H1 (cell line): Measurements from ENCODE around the gene BPGM. TPM values are rescaled to one million over a fixed set of nuclear protein-coding genes. Genes with fewer than 3 reads are reported as not detected.

Source experiments
- CTCF ChIA-PET: fragments of 300-600 bp; sonication (Branson Sonifier 250); formaldehyde crosslinking; loops from one replicate; lab custom pipeline; 2021; ENCODE audit not compliant: partially characterized antibody; lab: Charles Lee
- POLR2A ChIA-PET: fragments of 300-600 bp; sonication (Branson Sonifier 250); formaldehyde crosslinking; loops from one replicate; lab custom pipeline; 2021; ENCODE audit warnings: inconsistent platforms; ENCODE audit not compliant: partially characterized antibody; lab: Charles Lee
- DNase-seq, 2 experiments: peaks; one replicate each; pipeline versions ENCODE4 v3.0.0 to v3.0.0-alpha.2; 2010 to 2022; ENCODE audit warnings: low spot score in 2 of 2, low read depth in 1 of 2, mixed read lengths in 1 of 2
- FAIRE-seq: peaks from 2 replicates; lab custom pipeline; 2011; peaks lifted over from hg19 to GRCh38; lab: Jason Lieb, UNC
- H2AFZ ChIP-seq: 2 replicates; pipeline ENCODE4 v1.8.1; 2012; ENCODE audit warnings: low read length, inconsistent platforms
- H2AK5ac ChIP-seq: 2 replicates; pipeline ENCODE4 v1.6.1; 2013; ENCODE audit warnings: low read depth, low read length
- H2BK120ac ChIP-seq: replicated peaks from 2 replicates; pipeline ENCODE3; 2013; ENCODE audit warnings: low read depth, low read length, inconsistent platforms
- H2BK12ac ChIP-seq: 2 replicates; pipeline ENCODE4 v1.6.1; 2013; ENCODE audit warnings: low read depth, low read length
- H2BK15ac ChIP-seq: 2 replicates; pipeline ENCODE4 v1.6.1; 2013; ENCODE audit warnings: low read length
- H2BK20ac ChIP-seq: 2 replicates; pipeline ENCODE4 v1.6.1; 2013; ENCODE audit warnings: low read length
- H2BK5ac ChIP-seq: 2 replicates; pipeline ENCODE4 v1.6.1; 2013; ENCODE audit warnings: low read depth, low read length
- H3K14ac ChIP-seq: 2 replicates; pipeline ENCODE4 v1.6.1; 2013; ENCODE audit warnings: inconsistent platforms; ENCODE audit not compliant: insufficient read length
- H3K18ac ChIP-seq: 2 replicates; pipeline ENCODE4 v1.6.1; 2013; ENCODE audit warnings: low read length; ENCODE audit errors: extremely low read depth
- H3K23ac ChIP-seq: 2 replicates; pipeline ENCODE4 v1.6.1; 2013; ENCODE audit warnings: inconsistent platforms; ENCODE audit not compliant: insufficient read length
- H3K23me2 ChIP-seq: 2 replicates; pipeline ENCODE4 v1.6.1; 2013; ENCODE audit warnings: low read depth, low read length
- H3K27ac ChIP-seq: 2 replicates; pipeline ENCODE4 v1.6.1; 2011; ENCODE audit warnings: low read depth, low read length, inconsistent platforms
- H3K27me3 ChIP-seq, 4 experiments: replicated peaks in 1 of 4; 1 replicate in 1 of 4; 2 replicates in 3 of 4; pipeline versions ENCODE4 v1.6.1 to v1.8.1; 2011 to 2013; ENCODE audit warnings: low read length in 3 of 4, mild to moderate bottlenecking in 3 of 4, inconsistent platforms in 2 of 4, mixed read lengths in 2 of 4, moderate library complexity in 1 of 4; ENCODE audit not compliant: control insufficient read depth in 3 of 4, insufficient read depth in 3 of 4; ENCODE audit errors: extremely low read depth in 1 of 4
- H3K36me3 ChIP-seq, 4 experiments: 2 replicates each; pipeline versions ENCODE4 v1.6.1 to v1.8.1; 2011 to 2013; ENCODE audit warnings: mild to moderate bottlenecking in 4 of 4, low read length in 3 of 4, moderate library complexity in 2 of 4, control low read depth in 1 of 4, inconsistent platforms in 1 of 4; ENCODE audit not compliant: insufficient read depth in 4 of 4, control insufficient read depth in 2 of 4
- H3K4ac ChIP-seq: replicated peaks from 2 replicates; pipeline ENCODE3; 2013; ENCODE audit warnings: low read length, low read depth, mixed read lengths, inconsistent platforms; ENCODE audit not compliant: insufficient read length
- H3K4me1 ChIP-seq, 4 experiments: replicated peaks in 1 of 4; 1 replicate in 1 of 4; 2 replicates in 3 of 4; pipeline versions ENCODE4 v1.6.1 to v1.8.1; 2011 to 2013; ENCODE audit warnings: low read length in 3 of 4, inconsistent platforms in 2 of 4, mixed read lengths in 1 of 4; ENCODE audit not compliant: insufficient read depth in 4 of 4, control insufficient read depth in 3 of 4
- H3K4me2 ChIP-seq, 2 experiments: 2 replicates each; pipeline versions ENCODE4 v1.6.1 to v1.8.1; 2011 to 2013; ENCODE audit warnings: low read depth in 2 of 2, low read length in 2 of 2, control low read depth in 1 of 2, inconsistent platforms in 1 of 2, mild to moderate bottlenecking in 1 of 2; ENCODE audit not compliant: insufficient read depth in 1 of 2
- H3K4me3 ChIP-seq, 4 experiments: fragments of 200-600, 300-600 bp in 1 of 4; sonication (generic), shearing (Covaris generic), sonication (Bioruptor Twin) in 1 of 4; 2 replicates each; pipeline versions ENCODE4 v1.5.1 to v1.8.1; 2011 to 2016; ENCODE audit warnings: low read length in 4 of 4, low read depth in 3 of 4, control low read depth in 2 of 4, inconsistent platforms in 2 of 4, mild to moderate bottlenecking in 2 of 4, mixed read lengths in 1 of 4, moderate library complexity in 1 of 4; ENCODE audit not compliant: insufficient read depth in 2 of 4; ENCODE audit errors: extremely low read depth in 1 of 4
- H3K56ac ChIP-seq: replicated peaks from 2 replicates; pipeline ENCODE3; 2013; ENCODE audit warnings: low read depth, mild to moderate bottlenecking, mixed read lengths, low read length, inconsistent platforms; ENCODE audit not compliant: insufficient read length
- H3K79me1 ChIP-seq: 2 replicates; pipeline ENCODE4 v1.6.1; 2013; ENCODE audit warnings: low read depth, low read length, control low read depth
- H3K79me2 ChIP-seq, 2 experiments: 2 replicates each; pipeline versions ENCODE4 v1.6.1 to v1.8.1; 2012 to 2013; ENCODE audit warnings: low read length in 2 of 2, mild to moderate bottlenecking in 2 of 2, inconsistent platforms in 1 of 2; ENCODE audit not compliant: insufficient read depth in 2 of 2, control insufficient read depth in 1 of 2
- H3K9ac ChIP-seq, 4 experiments: replicated peaks in 1 of 4; 1 replicate in 1 of 4; 2 replicates in 3 of 4; pipeline versions ENCODE4 v1.6.1 to v1.8.1; 2011 to 2013; ENCODE audit warnings: low read depth in 3 of 4, low read length in 3 of 4, control low read depth in 2 of 4, mild to moderate bottlenecking in 2 of 4, moderate library complexity in 2 of 4, inconsistent platforms in 1 of 4; ENCODE audit errors: extremely low read depth in 1 of 4
- H3K9me3 ChIP-seq, 2 experiments: 2 replicates each; pipeline versions ENCODE4 v1.6.1 to v1.8.1; 2012 to 2013; ENCODE audit warnings: mild to moderate bottlenecking in 2 of 2, moderate library complexity in 2 of 2, control low read depth in 1 of 2, inconsistent platforms in 1 of 2, low read depth in 1 of 2, low read length in 1 of 2, mixed read lengths in 1 of 2; ENCODE audit not compliant: insufficient read depth in 2 of 2
- H4K20me1 ChIP-seq, 2 experiments: replicated peaks in 1 of 2; 2 replicates each; pipeline versions ENCODE3 to v1.8.1; 2011 to 2013; ENCODE audit warnings: inconsistent platforms in 2 of 2, low read length in 2 of 2, mild to moderate bottlenecking in 1 of 2; ENCODE audit not compliant: insufficient read depth in 2 of 2, control insufficient read depth in 1 of 2
- H4K5ac ChIP-seq: 2 replicates; pipeline ENCODE4 v1.6.1; 2013; ENCODE audit warnings: low read length, low read depth, mixed read lengths, inconsistent platforms; ENCODE audit not compliant: insufficient read length
- H4K8ac ChIP-seq: 2 replicates; pipeline ENCODE4 v1.8.0; 2013; ENCODE audit warnings: mild to moderate bottlenecking, moderate library complexity, low read length, inconsistent platforms; ENCODE audit not compliant: insufficient read depth; ENCODE audit errors: extremely low read depth
- H4K91ac ChIP-seq: replicated peaks from 2 replicates; pipeline ENCODE3; 2013; ENCODE audit warnings: low read length, mixed read lengths, inconsistent platforms; ENCODE audit not compliant: insufficient read length
- GABPA ChIP-seq: IDR thresholded peaks from 2 replicates; pipeline ENCODE4 v1.6.1; 2011; ENCODE audit warnings: mild to moderate bottlenecking, low read length, moderate library complexity, borderline replicate concordance; ENCODE audit not compliant: insufficient read depth
- HDAC6 ChIP-seq: IDR thresholded peaks from one replicate; pipeline ENCODE4 v1.7.1; 2012; ENCODE audit warnings: low read depth, mild to moderate bottlenecking, inconsistent platforms, low read length, moderate library complexity
- NANOG ChIP-seq: IDR thresholded peaks from 2 replicates; pipeline ENCODE4 v1.6.1; 2011; ENCODE audit warnings: low read length, low read depth, mild to moderate bottlenecking, inconsistent platforms; ENCODE audit not compliant: insufficient read depth, poor library complexity, severe bottlenecking
- POLR2AphosphoS5 ChIP-seq: IDR thresholded peaks from 2 replicates; pipeline ENCODE4 v1.6.1; 2011; ENCODE audit warnings: low read depth, low read length
- RBBP5 ChIP-seq: IDR thresholded peaks from 2 replicates; pipeline ENCODE4 v1.7.1; 2012; ENCODE audit warnings: low read depth, mild to moderate bottlenecking, inconsistent platforms, low read length, moderate library complexity, borderline replicate concordance
- RNF2 ChIP-seq: fragments of 200-900, 300-1000 bp; sonication (generic); IDR thresholded peaks from 2 replicates; pipeline ENCODE4 v1.7.1; 2016; ENCODE audit warnings: borderline replicate concordance, low read depth, mild to moderate bottlenecking, antibody characterized with exemption, low read length; ENCODE audit not compliant: poor library complexity, severe bottlenecking; ENCODE audit errors: missing control alignments
- SIN3A ChIP-seq, 2 experiments: IDR thresholded peaks in 1 of 2; conservative IDR thresholded peaks in 1 of 2; 2 replicates each; pipeline ENCODE4 v1.6.1; 2011 to 2012; ENCODE audit warnings: low read length in 2 of 2, improper control_type of control experiment in 1 of 2, low read depth in 1 of 2, mild to moderate bottlenecking in 1 of 2
- SIX5 ChIP-seq: IDR thresholded peaks from 2 replicates; pipeline ENCODE4 v1.6.1; 2011; ENCODE audit warnings: mild to moderate bottlenecking, low read depth, low read length
- SUZ12 ChIP-seq: fragments of 200-600 bp; sonication (generic); IDR thresholded peaks from 2 replicates; pipeline ENCODE4 v1.6.1; 2012; ENCODE audit warnings: mild to moderate bottlenecking, inconsistent platforms, low read length, moderate library complexity, mixed read lengths
- TAF1 ChIP-seq: IDR thresholded peaks from 2 replicates; pipeline ENCODE4 v1.6.1; 2011; ENCODE audit warnings: mild to moderate bottlenecking, low read depth, low read length
- TCF12 ChIP-seq: IDR thresholded peaks from 2 replicates; pipeline ENCODE4 v1.6.1; 2011; ENCODE audit warnings: low read depth, mild to moderate bottlenecking, low read length
- USF2 ChIP-seq: IDR thresholded peaks from 2 replicates; pipeline ENCODE4 v1.6.1; 2011; ENCODE audit warnings: low read length, improper control_type of control experiment
- WGBS, 2 experiments: shearing (Covaris generic) in 1 of 2; methylation state at CpG; one replicate each; pipeline versions ENCODE4 v1.1.6 to v1.1.7; 2013 to 2015; ENCODE audit warnings: low lambda C conversion rate in 2 of 2, mixed read lengths in 2 of 2, inconsistent platforms in 1 of 2, low coverage in 1 of 2, missing lambda C conversion rate in 1 of 2; ENCODE audit not compliant: insufficient replicate concordance in 2 of 2, insufficient coverage in 1 of 2, insufficient read length in 1 of 2; ENCODE audit errors: extremely low coverage in 1 of 2, missing lambda C conversion rate in 1 of 2; 5-methylcytosine and 5-hydroxymethylcytosine counted together
- polyA plus RNA-seq, 7 experiments: library from polyadenylated mRNA; depleted of rRNA in 3 of 7; stranded (reverse) in 5 of 7; unstranded in 2 of 7; fragments of >200 nt in 5 of 7; fragments of 200-250 nt in 2 of 7; gene quantifications; 1 replicate in 5 of 7; 2 replicates in 1 of 7; 4 replicates in 1 of 7; pipeline versions ENCODE4 v1.2.1 to v1.2.3, GENCODE V29; 2011 to 2013; ENCODE audit warnings: missing spikeins in 2 of 7, mixed read lengths in 2 of 7
- total RNA-seq: library from RNA; stranded (reverse); fragmentation: NEBNext Ultra II Directional; extraction: Animal tissue kit (Norgen Biotek cat#: 25700); gene quantifications from 2 replicates; pipeline ENCODE4 v1.2.1, GENCODE V29; 2021

Gene BPGM
- total and polyA plus RNA-seq, 2 of the 8 experiments (the other 6 are each of a cell fraction or from before 2014, with no cell fraction given), result 9.7 to 15.3 TPM

DNA sequence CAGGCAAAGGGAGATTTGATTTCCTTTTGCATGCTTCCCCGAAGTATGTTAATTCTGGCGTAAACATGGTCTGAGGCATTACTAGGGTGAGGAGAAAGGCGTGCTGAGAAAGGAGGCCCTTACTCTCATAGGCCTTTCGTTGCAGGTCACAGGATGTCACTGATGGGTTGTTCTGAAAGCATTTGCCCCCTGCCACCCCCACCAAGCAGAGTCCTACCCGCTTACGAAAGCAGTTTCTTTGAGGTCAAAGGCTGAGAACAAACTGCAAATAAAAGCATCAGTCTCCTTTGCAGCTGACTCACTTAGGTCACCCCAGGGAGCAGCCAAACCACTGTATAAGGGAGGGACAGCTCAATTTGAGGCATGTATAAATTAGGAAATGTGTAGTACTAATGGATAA is 57.1 kb downstream of the BPGM start:
- H2BK20ac ChIP-seq, result no peak overlapping the region
- H4K5ac ChIP-seq, result no peak overlapping the region
- H4K20me1 ChIP-seq, result no peaks in the 10 kb centered on the region
- no peaks in the 10 kb centered on the region for H3K79me2 ChIP-seq
- H3K79me1 ChIP-seq, result no peaks in the 10 kb centered on the region
- no peak overlapping the region for H4K91ac ChIP-seq
- no peak overlapping the region for H2BK12ac ChIP-seq
- no peak for FAIRE-seq
- H3K27ac ChIP-seq, result no peak overlapping the region
- 0 out of 4 replicates have a peak overlapping the region, but pooled peaks of 1 of the 2 experiments have one; percentile 7 for H3K4me2 ChIP-seq
- H3K4me1 ChIP-seq, result peaks cover 0 to 7% (median 4%) of the 10 kb centered on the region in 4 experiments; a peak in 3 of 7 replicates
- H2AK5ac ChIP-seq, result no peak overlapping the region
- ChIA-PET CTCF (interaction anchor here (0.8 to 6.8 kb wide), 8 partner anchors 9 to 70 kb away, joined by 3 to 82 read pairs (median 14); partner anchors contain the start of gene BPGM), POLR2A (interaction anchor here (0.5 to 3.8 kb wide), 4 partner anchors 14 to 120 kb away, joined by 3 to 10 read pairs (median 4); partner anchors contain the start of gene BPGM)
- peak overlapping the region; percentile 60; the same call in 1 of the 2 replicates for H2AFZ ChIP-seq
- H3K9ac ChIP-seq, result no peak overlapping the region
- H3K18ac ChIP-seq, result no peak overlapping the region
- H3K14ac ChIP-seq, result no peak overlapping the region
- DNase-seq, result no peak
- no peak overlapping the region for H3K23ac ChIP-seq
- no peak overlapping the region for H4K8ac ChIP-seq
- H3K4me3 ChIP-seq, result no peak overlapping the region
- no peaks in the 10 kb centered on the region for H3K36me3 ChIP-seq
- H3K27me3 ChIP-seq, result no peaks in the 10 kb centered on the region
- H3K4ac ChIP-seq, result no peak overlapping the region
- TF ChIP-seq SIX5 (no peak), TAF1 (no peak), SIN3A (conservative IDR thresholded peaks at IDR 0.05 in 1 of 2, IDR thresholded peaks at IDR 0.05 in 1 of 2; ENCODE audit: low read depth in 1 of 2, low read length in 2 of 2) (no peak), POLR2AphosphoS5 (no peak), HDAC6 (no peak), RNF2 (no peak), GABPA (no peak), NANOG (no peak), TCF12 (no peak), RBBP5 (no peak), SUZ12 (no peak), USF2 (no peak)
- no peak overlapping the region for H2BK5ac ChIP-seq
- H2BK120ac ChIP-seq, result no peak overlapping the region
- H3K56ac ChIP-seq, result no peak overlapping the region
- no peaks in the 10 kb centered on the region for H3K9me3 ChIP-seq
- H3K23me2 ChIP-seq, result no peaks in the 10 kb centered on the region
- H2BK15ac ChIP-seq, result no peak overlapping the region
- whole genome bisulfite sequencing, 2 experiments, result 78% methylated on average over 6 of the region's 6 CpGs; no CpG with 5 or more reads in 1 of the 2 experiments
